PC-3 (cell line): ENCODE results near the gene ADGRD1. TPM values are rescaled to one million over a fixed set of nuclear protein-coding genes. Genes with fewer than 3 reads are reported as not detected.

ENCODE experiments used
- ATAC-seq: fragments of 200-7000 bp; cut with Tn5 transposase; 2 replicates; pipeline ENCODE4 v1.9.1; 2020; ENCODE audit warnings: mild to moderate bottlenecking, moderate library complexity
- BruUV-seq: library from RNA; stranded (reverse); fragments of 400-500 nt; replicated peaks from 2 replicates; lab custom pipeline; 2021; lab: Mats Ljungman, UMichigan
- CTCF ChIA-PET: fragments of 300-600 bp; sonication (Branson Sonifier 250); formaldehyde crosslinking; loops from one replicate; lab custom pipeline; 2022; ENCODE audit warnings: antibody characterized with exemption; lab: Charles Lee
- POLR2A ChIA-PET: fragments of 300-600 bp; sonication (Branson Sonifier 250); formaldehyde crosslinking; loops from one replicate; lab custom pipeline; 2022; ENCODE audit warnings: antibody characterized with exemption; ENCODE audit not compliant: unreplicated experiment; lab: Charles Lee
- DNase-seq: peaks from one replicate; pipeline ENCODE4 v3.0.0-alpha.2; 2015
- H2AFZ ChIP-seq: fragments of 300-600 bp; sonication (generic); 2 replicates; pipeline ENCODE4 v1.6.0; 2016; ENCODE audit warnings: antibody characterized with exemption, low read length
- H3F3A ChIP-seq: fragments of 300-600 bp; sonication (generic); one replicate; pipeline ENCODE4 v1.6.0; 2017; ENCODE audit warnings: antibody characterized with exemption, low read length, control low read depth, mild to moderate bottlenecking; ENCODE audit not compliant: unreplicated experiment
- H3K27ac ChIP-seq: fragments of 300-600 bp; sonication (generic); 2 replicates; pipeline ENCODE4 v1.5.1; 2016; ENCODE audit warnings: mild to moderate bottlenecking, low read length
- H3K27me3 ChIP-seq: fragments of 300-600 bp; sonication (generic); 2 replicates; pipeline ENCODE4 v1.6.1; 2016; ENCODE audit warnings: low read length, mixed read lengths
- H3K36me3 ChIP-seq: fragments of 300-600 bp; sonication (generic); 2 replicates; pipeline ENCODE4 v1.6.1; 2016; ENCODE audit warnings: low read depth, mixed run types, low read length, mixed read lengths
- H3K4me1 ChIP-seq: fragments of 300-600 bp; sonication (generic); 2 replicates; pipeline ENCODE4 v1.5.1; 2016; ENCODE audit warnings: low read length; ENCODE audit not compliant: insufficient read depth
- H3K4me2 ChIP-seq: fragments of 300-600 bp; sonication (generic); 2 replicates; pipeline ENCODE4 v1.6.0; 2016; ENCODE audit warnings: low read length
- H3K4me3 ChIP-seq: fragments of 300-600 bp; sonication (generic); 2 replicates; pipeline ENCODE4 v1.5.1; 2016; ENCODE audit warnings: mild to moderate bottlenecking, low read length, mixed read lengths
- H3K79me2 ChIP-seq: fragments of 300-600 bp; sonication (generic); 2 replicates; pipeline ENCODE4 v1.6.1; 2017; ENCODE audit warnings: low read length, mixed read lengths
- H3K9ac ChIP-seq: fragments of 300-600 bp; sonication (generic); 2 replicates; pipeline ENCODE4 v1.6.0; 2016; ENCODE audit warnings: mild to moderate bottlenecking, low read length
- H3K9me2 ChIP-seq: fragments of 300-600 bp; sonication (generic); replicated peaks from 2 replicates; pipeline ENCODE4 v1.6.1; 2016; ENCODE audit warnings: mixed run types, low read length, mixed read lengths
- H3K9me3 ChIP-seq: fragments of 300-600 bp; sonication (generic); 2 replicates; pipeline ENCODE4 v1.6.1; 2016; ENCODE audit warnings: low read length, mixed read lengths
- H4K20me1 ChIP-seq: fragments of 300-600 bp; sonication (generic); 2 replicates; pipeline ENCODE4 v1.6.1; 2016; ENCODE audit warnings: low read length, mixed read lengths
- CTCF ChIP-seq: fragments of 300-600 bp; sonication (generic); conservative IDR thresholded peaks from 2 replicates; pipeline ENCODE4 v1.5.1; 2017; ENCODE audit warnings: antibody characterized with exemption, low read depth, mild to moderate bottlenecking, low read length
- EZH2 ChIP-seq: fragments of 300-600 bp; sonication (generic); IDR thresholded peaks from one replicate; pipeline ENCODE4 v1.6.1; 2017; ENCODE audit warnings: antibody characterized with exemption, mild to moderate bottlenecking, low read length; ENCODE audit not compliant: unreplicated experiment
- EZH2phosphoT487 ChIP-seq: fragments of 300-600 bp; sonication (generic); IDR thresholded peaks from 2 replicates; pipeline ENCODE4 v1.6.1; 2018; ENCODE audit warnings: mild to moderate bottlenecking, antibody characterized with exemption, low read length, borderline replicate concordance
- intact Hi-C: fragments of 100-400 bp; cut with micrococcal nuclease; formaldehyde crosslinking; loops from 2 replicates; pipeline ENCODE4 v1.9.0; 2023
- total RNA-seq: library from RNA; depleted of rRNA; stranded (reverse); fragments of >200 nt; gene quantifications from 2 replicates; pipeline ENCODE4 v1.2.3, GENCODE V29; 2014

ADGRD1 gene
- total RNA-seq, 1 experiment from 2014 or later, result 0.18 TPM

DNA sequence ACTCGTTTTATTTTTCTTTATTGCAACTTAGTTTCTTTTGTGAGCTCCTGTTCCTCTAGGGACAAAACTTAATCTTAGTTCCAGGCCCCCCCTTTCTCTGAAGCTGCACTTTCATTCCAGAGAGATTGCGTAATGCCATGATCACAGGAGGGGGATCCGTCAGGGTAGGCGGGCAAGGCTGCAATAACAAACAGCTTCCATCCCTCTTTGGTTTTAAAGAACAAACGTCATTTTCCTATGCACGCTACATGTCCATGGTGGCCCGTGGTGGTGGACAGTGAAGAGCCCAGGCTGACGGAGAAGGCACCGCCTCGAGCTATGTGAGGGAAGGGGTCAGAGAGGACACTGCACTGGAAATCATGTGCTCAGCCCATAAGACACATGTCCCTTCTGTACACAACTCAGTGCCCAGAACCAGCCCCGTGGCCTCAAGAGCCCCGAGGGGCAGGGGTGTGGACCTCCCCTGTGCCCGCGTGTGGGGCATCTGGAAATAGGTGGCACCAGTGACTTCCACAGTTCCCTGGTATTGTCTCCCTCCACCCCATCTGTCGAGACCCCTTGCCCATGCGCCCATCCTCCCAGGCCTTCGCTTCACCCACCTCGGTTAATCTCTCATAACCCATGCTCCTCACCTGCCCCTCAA, 161.4 kb downstream of the ADGRD1 start:
- POLR2A ChIA-PET, result no interaction called here
- ATAC-seq (no peak), DNase-seq (no peak)
- no peak overlapping the region for H3K4me2 ChIP-seq
- H3K9me2 ChIP-seq, result no peaks in the 10 kb centered on the region
- intact Hi-C loops, result no loop called here
- H3K79me2 ChIP-seq, result no peaks in the 10 kb centered on the region
- H3K9me3 ChIP-seq, result no peaks in the 10 kb centered on the region
- no peaks in the 10 kb centered on the region for H3F3A ChIP-seq
- H3K4me1 ChIP-seq, result no peaks in the 10 kb centered on the region
- no peaks in the 10 kb centered on the region for H4K20me1 ChIP-seq
- no TSS peak for BruUV-seq
- peaks cover 77% of the 10 kb centered on the region for H3K27me3 ChIP-seq
- no peak overlapping the region for H3K4me3 ChIP-seq
- H3K36me3 ChIP-seq, result no peaks in the 10 kb centered on the region
- CTCF ChIA-PET, result no interaction called here
- TF ChIP-seq CTCF (no peak), EZH2phosphoT487 (no peak), EZH2 (no peak)
- H2AFZ ChIP-seq, result no peak overlapping the region
- H3K9ac ChIP-seq, result no peak overlapping the region
- no peak overlapping the region for H3K27ac ChIP-seq

DNA sequence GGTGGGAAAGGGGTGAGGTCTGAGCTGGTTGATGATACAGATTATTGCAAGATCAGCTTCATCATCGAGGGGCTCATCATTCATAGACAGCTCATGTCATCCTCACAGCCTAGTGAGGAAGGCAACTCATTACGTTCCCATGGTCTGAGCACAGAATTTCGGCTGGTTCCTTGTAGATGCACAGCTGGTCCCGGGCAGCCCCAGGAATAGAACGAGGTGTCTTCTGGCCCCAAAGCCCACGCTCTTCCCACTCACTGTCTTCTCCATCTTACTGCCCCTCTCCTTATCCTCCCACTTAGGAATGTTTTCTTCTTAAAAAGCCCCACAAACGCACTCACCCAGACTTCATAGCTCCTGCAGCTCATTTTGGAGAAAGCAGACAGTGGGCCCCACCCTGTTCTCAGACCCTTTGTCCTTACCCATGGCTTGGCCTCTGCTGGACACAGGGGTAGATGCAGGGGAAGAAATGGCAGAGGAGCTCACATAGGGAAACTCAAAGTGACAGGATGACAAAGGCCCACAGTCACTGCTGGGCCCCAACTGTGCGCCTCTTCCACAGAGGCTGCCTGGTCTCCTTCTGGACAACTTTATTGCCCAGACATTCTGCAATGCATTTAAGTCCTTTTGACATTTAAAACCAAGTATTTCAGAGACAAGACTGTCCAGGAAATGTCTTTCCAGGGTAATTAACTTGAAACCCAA, 162.2 kb downstream of the ADGRD1 start:
- intact Hi-C loops, result no loop called here
- TF ChIP-seq EZH2 (no peak), CTCF (no peak), EZH2phosphoT487 (no peak)
- no peak for ATAC-seq

DNA sequence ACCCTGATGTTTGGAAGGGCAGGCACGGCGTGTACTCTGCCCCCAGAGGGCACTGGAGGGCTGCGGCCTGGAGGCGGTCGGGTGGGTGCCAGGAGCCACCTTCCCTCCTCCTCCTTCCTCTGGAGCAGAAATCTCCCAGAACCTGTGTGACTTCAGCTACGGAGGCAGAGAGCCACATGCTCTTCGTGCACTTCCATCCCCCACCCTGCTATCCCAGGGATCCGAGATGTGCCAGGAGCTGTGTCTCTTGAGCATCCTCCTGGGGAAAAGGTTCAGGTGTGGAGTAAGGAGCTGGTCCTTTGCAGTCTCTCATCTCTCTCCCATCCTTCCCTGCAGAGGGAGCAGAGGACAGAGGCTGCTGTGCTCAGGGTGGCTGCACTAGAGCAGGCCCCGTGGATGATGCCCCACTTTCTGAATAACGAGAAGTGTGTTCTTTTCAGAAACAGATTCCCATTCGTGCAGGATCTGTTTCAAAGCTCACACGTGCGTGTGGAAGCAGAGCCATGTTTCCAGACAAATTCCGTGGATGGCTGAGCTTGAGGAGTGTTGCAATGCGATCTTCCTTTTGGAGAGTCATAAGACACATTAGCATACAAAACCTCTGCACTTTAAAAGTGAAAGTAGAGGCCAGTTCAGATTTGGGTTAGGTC, 162.9 kb downstream of the ADGRD1 start:
- H3K9ac ChIP-seq, result no peak overlapping the region
- H3K4me2 ChIP-seq, result no peak overlapping the region
- POLR2A ChIA-PET, result no interaction called here
- no peaks in the 10 kb centered on the region for H4K20me1 ChIP-seq
- no peaks in the 10 kb centered on the region for H3K79me2 ChIP-seq
- no peak overlapping the region for H2AFZ ChIP-seq
- H3K27me3 ChIP-seq, result peaks cover 86% of the 10 kb centered on the region
- no peaks in the 10 kb centered on the region for H3K4me1 ChIP-seq
- BruUV-seq, result no TSS peak
- no peak overlapping the region for H3K4me3 ChIP-seq
- no peak for TF ChIP-seq EZH2
- no peak for TF ChIP-seq EZH2phosphoT487
- peak; percentile 66 for TF ChIP-seq CTCF
- H3K9me2 ChIP-seq, result no peaks in the 10 kb centered on the region
- CTCF ChIA-PET, result interaction anchor here (0.7 kb wide), 1 partner anchor 858 kb away, joined by 3 read pairs; no protein-coding TSS in a partner anchor
- DNase-seq, result peak; percentile 29
- no peaks in the 10 kb centered on the region for H3F3A ChIP-seq
- ATAC-seq, result no peak; the same call in 1 of the 2 replicates
- intact Hi-C loops, result no loop called here
- no peaks in the 10 kb centered on the region for H3K9me3 ChIP-seq
- no peak overlapping the region for H3K27ac ChIP-seq
- H3K36me3 ChIP-seq, result no peaks in the 10 kb centered on the region

More for the DNA sequence above, 162.2 kb downstream of the ADGRD1 start:
- no peaks in the 10 kb centered on the region for H3K9me2 ChIP-seq
- H3K27ac ChIP-seq, result no peak overlapping the region
- H3K27me3 ChIP-seq, result peaks cover 86% of the 10 kb centered on the region
- no peak for DNase-seq
- H3K4me2 ChIP-seq, result no peak overlapping the region
- H4K20me1 ChIP-seq, result no peaks in the 10 kb centered on the region
- H2AFZ ChIP-seq, result no peak overlapping the region
- H3F3A ChIP-seq, result no peaks in the 10 kb centered on the region
- ChIA-PET POLR2A (no interaction called here), CTCF (no interaction called here)
- H3K36me3 ChIP-seq, result no peaks in the 10 kb centered on the region
- no TSS peak for BruUV-seq
- H3K79me2 ChIP-seq, result no peaks in the 10 kb centered on the region
- H3K4me3 ChIP-seq, result no peak overlapping the region
- no peak overlapping the region for H3K9ac ChIP-seq
- H3K4me1 ChIP-seq, result no peaks in the 10 kb centered on the region
- H3K9me3 ChIP-seq, result no peaks in the 10 kb centered on the region
